ENCODE measurements around the gene TRERF1.
"Not testable (repeated sequence)": the region's sequence is repeated elsewhere in the genome, so short reads cannot be mapped to it uniquely, and the experiment has no call there.

TRERF1 gene

DNA sequence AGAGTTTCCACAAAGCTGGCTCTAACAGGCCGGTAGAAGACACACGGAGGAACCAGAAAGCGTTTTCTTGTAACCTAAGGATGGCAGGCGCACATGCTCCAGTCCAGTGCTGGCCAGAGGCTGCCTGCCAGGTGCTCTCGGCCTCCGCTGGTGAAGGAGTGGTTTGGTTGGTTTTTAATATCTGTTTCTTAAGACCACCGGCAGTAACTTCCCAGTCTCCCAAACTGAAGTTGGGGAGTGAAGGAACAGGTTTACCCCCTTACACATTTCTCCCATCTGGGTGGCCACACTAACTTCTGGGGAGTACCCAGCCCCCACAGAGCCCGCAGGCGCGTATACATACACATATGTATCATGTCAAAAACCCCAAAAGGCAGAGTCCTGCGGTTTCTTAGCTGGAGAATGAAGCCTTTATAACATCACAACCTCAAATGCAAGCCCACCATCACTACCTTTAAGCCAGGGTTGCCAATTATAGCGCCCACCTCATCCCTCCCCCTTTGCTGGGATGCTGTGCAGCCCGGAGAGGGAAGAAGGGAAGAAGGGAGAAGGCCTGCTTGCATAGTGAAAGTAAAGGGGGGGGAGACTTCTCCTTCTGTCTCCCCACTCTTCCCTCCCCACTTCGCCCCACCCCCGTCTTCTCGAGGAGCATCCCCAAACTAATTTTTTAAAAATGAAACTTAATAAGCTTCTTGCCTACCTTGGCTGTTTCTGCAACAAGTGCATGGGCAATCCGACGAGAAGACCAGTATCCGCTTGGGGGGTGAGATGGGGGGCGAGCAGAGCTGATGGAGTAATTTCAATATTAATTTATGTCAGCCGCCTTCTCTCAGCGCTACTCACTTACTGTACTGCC, 1.0 kb downstream of the TRERF1 start:
- in situ Hi-C loops (cut with HindIII; ENCODE audit: low sequenced_read_pairs): loop anchor here (5.0 kb wide), 4 partner anchors 33 to 87 kb away; no protein-coding TSS in a partner anchor

DNA sequence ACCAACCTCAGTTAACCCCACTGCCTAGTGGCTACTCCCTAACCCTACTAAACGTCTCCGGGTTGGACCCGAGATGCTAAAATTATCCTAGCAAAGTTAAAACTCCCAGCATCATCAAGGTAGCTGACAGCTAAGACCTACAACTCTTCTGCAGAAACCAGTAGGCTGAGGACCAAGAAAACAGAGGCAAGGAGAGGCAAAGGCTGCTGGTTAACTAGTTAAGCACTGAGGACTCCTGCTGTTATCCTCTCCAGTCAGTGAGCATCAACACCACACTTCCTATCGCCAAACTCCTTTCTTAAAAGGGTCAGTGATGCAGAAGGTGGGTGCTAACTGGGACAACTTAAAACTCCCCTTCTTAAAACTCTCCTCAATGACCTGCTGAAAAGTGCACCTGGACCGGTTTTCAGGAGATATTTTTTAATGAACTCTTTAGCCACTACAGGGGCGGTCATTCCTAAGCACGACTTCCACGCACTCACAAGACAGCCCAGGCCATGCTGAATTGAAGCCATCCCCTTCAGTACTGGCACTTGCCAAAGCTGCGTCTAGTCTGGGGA, 1.7 kb downstream of the TRERF1 start:
- in situ Hi-C loops (cut with HindIII; ENCODE audit: low sequenced_read_pairs): loop anchor here (5.0 kb wide), 4 partner anchors 33 to 87 kb away; no protein-coding TSS in a partner anchor

GRCh38 chr6:42448927-42449659, 2.6 kb downstream of the TRERF1 start:
- in situ Hi-C loops (cut with HindIII; ENCODE audit: low sequenced_read_pairs): no loop called here

- in situ Hi-C loops (cut with HindIII; ENCODE audit: low sequenced_read_pairs): no loop called here
Observed at GRCh38 chr6:42448391-42448790, 3.3 kb downstream of the TRERF1 start.

DNA sequence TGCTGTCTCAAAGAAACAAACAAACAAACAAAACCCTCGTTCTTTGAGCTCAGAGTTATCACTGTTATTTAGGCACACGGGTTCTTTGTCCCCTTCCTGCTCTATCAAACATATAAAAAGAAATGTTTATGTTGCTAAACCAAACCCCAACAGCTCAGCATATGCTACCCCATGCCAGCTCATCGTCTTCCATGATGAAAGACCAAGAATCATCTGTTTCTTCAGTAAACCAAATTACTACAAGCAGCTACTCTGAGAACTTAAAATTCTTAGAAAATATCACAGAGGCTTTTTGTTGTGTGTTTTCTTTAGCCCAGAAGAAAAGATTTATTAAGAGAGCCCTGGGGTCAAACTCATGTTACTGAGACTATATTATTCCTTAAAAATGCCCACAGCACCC, 4.7 kb downstream of the TRERF1 start:
- in situ Hi-C loops (cut with HindIII; ENCODE audit: low sequenced_read_pairs): no loop called here

GRCh38 chr6:42446370-42446769, 5.4 kb downstream of the TRERF1 start:
- in situ Hi-C loops (cut with HindIII; ENCODE audit: low sequenced_read_pairs): no loop called here

DNA sequence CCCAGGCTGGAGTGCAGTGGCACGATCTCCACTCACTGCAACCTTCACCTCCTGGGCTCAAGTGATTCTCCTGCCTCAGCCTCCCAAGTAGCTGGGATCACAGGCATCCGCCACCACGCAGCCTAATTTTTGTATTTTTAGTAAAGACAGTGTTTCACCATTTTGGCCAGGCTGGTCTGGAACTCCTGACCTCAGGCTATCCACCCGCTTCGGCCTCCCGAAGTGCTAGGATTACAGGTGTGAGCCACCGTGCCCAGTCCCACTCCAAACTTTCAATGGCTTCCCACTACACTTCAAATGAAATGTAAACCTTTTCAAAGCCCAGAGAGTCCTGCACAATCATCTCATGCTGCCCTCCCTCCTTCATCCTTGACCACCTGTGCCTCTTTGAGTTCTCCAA, 5.8 kb downstream of the TRERF1 start:
- in situ Hi-C loops (cut with HindIII; ENCODE audit: low sequenced_read_pairs): not testable (repeated sequence)

GRCh38 chr6:42443312-42444060, 8.2 kb downstream of the TRERF1 start:
- in situ Hi-C loops (cut with HindIII; ENCODE audit: low sequenced_read_pairs): no loop called here

- in situ Hi-C loops (cut with HindIII; ENCODE audit: low sequenced_read_pairs): no loop called here
Observed at GRCh38 chr6:42441697-42442081, 10.0 kb downstream of the TRERF1 start.

DNA sequence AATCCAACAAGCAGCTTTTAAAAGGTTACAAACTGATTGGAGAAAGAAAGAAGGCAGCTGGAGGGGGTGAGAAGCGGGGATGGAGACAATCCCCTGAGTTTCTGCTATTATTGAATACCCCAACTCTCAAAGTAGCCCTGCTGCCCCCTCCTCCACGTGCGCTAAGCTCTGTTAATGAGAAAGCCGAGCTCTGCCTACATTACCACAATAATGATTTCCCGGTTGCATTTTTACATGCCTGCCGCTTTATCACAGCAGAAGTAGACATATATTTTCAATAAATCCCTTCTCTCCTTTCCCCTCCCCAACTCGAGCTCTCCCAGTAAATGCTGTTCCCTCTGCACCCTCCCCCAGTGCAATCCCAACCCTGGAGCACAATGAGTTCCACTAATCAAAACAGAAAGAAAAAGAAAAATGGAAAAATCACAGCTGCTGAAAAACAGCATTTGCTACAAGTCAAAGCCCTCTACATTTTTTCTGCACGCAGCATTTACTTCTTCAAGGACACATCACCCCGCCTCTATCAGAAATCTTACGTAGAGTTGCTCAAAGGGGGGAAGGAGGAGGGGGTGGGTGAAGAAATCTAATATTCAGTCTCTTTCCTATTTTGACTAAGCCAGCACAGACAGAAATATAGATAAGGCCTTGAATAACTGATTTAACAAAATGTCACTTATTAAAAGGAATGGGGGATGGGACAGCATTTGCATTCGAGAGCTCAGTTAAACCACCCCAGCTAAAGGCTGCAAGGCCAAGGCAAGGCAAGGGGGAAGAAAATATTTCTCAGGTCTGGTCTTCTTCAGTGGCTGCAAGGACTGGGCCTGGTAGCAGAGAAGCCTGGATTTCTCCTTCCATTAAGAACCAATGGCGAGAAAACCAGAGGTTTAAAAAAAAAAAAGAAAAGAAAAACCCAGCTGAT, 10.7 kb downstream of the TRERF1 start:
- in situ Hi-C loops (cut with HindIII; ENCODE audit: low sequenced_read_pairs): no loop called here

- in situ Hi-C loops (cut with HindIII; ENCODE audit: low sequenced_read_pairs): no loop called here
Observed at GRCh38 chr6:42440027-42440426, 11.7 kb downstream of the TRERF1 start.

GRCh38 chr6:42436825-42437224, 14.9 kb downstream of the TRERF1 start:
- in situ Hi-C loops (cut with HindIII; ENCODE audit: low sequenced_read_pairs): no loop called here

DNA sequence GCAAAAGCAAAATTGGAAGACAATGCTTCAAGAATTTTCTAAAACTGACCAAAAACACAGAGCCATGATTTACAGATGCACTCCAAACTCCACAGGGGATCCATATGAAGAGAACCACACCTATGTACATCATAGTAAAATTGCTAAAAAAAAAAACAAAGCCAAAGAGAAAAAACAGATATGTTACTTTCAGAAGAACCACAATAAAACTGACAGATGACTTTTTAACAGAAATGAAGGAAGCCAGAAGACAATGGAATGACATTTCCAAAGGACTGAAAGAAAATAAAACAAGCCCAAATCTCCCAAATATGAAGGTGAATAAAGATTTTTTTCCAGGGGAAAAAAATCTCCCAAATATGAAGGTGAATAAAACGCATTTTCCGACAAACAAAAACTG, 17.5 kb downstream of the TRERF1 start:
- in situ Hi-C loops (cut with HindIII; ENCODE audit: low sequenced_read_pairs): no loop called here

- in situ Hi-C loops (cut with HindIII; ENCODE audit: low sequenced_read_pairs): no loop called here
Observed at GRCh38 chr6:42433409-42433808, 18.3 kb downstream of the TRERF1 start.

GRCh38 chr6:42431877-42432276, 19.8 kb downstream of the TRERF1 start:
- in situ Hi-C loops (cut with HindIII; ENCODE audit: low sequenced_read_pairs): no loop called here

DNA sequence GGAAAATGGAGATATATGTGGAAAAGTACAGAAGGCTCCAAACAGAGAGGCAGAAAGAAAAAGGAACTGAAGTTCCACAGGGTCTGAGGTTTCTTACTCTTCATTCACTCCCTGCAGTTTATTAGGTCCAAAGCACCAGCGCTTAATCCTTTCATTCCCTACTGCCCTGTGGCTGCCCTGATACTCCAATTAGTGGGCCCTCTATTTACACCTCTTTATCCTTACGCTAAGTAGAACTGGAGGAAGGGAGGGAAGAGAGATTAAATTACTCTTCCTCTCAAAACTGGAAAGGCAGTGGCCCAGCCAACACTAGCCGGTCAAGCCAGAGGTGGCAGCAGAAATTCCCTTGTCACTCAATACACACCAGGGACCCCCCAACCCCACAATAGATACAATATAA, 20.4 kb downstream of the TRERF1 start:
- in situ Hi-C loops (cut with HindIII; ENCODE audit: low sequenced_read_pairs): no loop called here

GRCh38 chr6:42429836-42430235, 21.9 kb downstream of the TRERF1 start:
- in situ Hi-C loops (cut with HindIII; ENCODE audit: low sequenced_read_pairs): no loop called here

- in situ Hi-C loops (cut with HindIII; ENCODE audit: low sequenced_read_pairs): no loop called here
Observed at GRCh38 chr6:42429042-42429585, 22.6 kb downstream of the TRERF1 start.

DNA sequence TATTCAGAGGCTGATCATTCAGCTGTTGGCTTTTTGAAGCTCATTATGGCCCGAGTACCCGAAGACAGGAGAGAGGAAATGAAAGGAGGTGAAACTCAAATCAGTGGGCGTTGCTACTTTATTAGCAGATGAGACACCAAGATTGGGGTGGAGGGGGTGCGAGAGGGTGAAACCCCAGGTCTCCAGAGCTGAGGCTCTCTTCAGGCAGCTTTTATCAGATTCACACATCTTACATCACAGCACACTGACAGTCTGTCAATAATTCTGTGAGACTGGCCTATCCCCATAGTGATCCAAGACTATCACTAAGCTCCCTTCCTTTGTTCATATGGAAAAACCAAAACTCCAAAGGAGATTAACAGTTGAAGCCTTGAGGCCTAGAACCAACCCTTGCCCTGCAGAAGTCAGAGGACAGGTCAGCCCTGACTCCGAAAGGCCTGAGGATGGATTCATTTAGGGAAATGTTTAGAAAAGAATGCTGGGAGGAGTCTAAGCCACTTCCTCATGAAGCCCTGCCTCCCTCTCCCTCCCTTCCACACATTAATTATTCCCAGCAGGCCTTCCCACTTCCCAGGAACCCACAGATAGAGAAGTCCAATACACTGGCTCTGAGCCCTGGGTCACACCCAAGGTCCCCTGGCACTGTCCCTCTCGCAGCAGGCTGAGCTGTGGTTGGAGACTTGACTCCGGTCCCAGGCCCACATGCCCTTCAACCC, 23.2 kb downstream of the TRERF1 start:
- in situ Hi-C loops (cut with HindIII; ENCODE audit: low sequenced_read_pairs): no loop called here

Measured in endothelial cell of hepatic sinusoid (primary cell).